H1 (cell line): Measurements from ENCODE around the gene DBNDD1. TPM values are rescaled to one million over a fixed set of nuclear protein-coding genes. Genes with fewer than 3 reads are reported as not detected.

ENCODE experiments used
- CTCF ChIP-seq, 3 experiments: IDR thresholded peaks; 1 replicate in 2 of 3; 2 replicates in 1 of 3; pipeline versions ENCODE4 v1.5.1 to v1.6.1; 2011; ENCODE audit warnings: low read length in 3 of 3, mild to moderate bottlenecking in 3 of 3, inconsistent platforms in 2 of 3, low read depth in 1 of 3, moderate library complexity in 1 of 3; ENCODE audit not compliant: insufficient read depth in 1 of 3; ENCODE audit errors: control extremely low read depth in 1 of 3
- SAP30 ChIP-seq: fragments of 300-600 bp; sonication (generic); IDR thresholded peaks from 2 replicates; pipeline ENCODE4 v1.7.1; 2012; ENCODE audit warnings: low read length, moderate library complexity, mild to moderate bottlenecking, inconsistent platforms; ENCODE audit not compliant: insufficient read depth, insufficient replicate concordance
- SP1 ChIP-seq: IDR thresholded peaks from 2 replicates; pipeline ENCODE4 v1.6.1; 2011; ENCODE audit warnings: low read depth, low read length
- SP2 ChIP-seq: IDR thresholded peaks from 2 replicates; pipeline ENCODE4 v1.6.1; 2012; ENCODE audit warnings: mild to moderate bottlenecking, low read length, inconsistent platforms
- SUZ12 ChIP-seq: fragments of 200-600 bp; sonication (generic); IDR thresholded peaks from 2 replicates; pipeline ENCODE4 v1.6.1; 2012; ENCODE audit warnings: mild to moderate bottlenecking, inconsistent platforms, low read length, moderate library complexity, mixed read lengths
- ZNF274 ChIP-seq: IDR thresholded peaks from 2 replicates; pipeline ENCODE4 v1.7.0; 2012; ENCODE audit warnings: low read length, borderline replicate concordance; ENCODE audit errors: extremely low read depth
- polyA plus RNA-seq, 7 experiments: library from polyadenylated mRNA; depleted of rRNA in 3 of 7; stranded (reverse) in 5 of 7; unstranded in 2 of 7; fragments of >200 nt in 5 of 7; fragments of 200-250 nt in 2 of 7; gene quantifications; 1 replicate in 5 of 7; 2 replicates in 1 of 7; 4 replicates in 1 of 7; pipeline versions ENCODE4 v1.2.1 to v1.2.3, GENCODE V29; 2011 to 2013; ENCODE audit warnings: missing spikeins in 2 of 7, mixed read lengths in 2 of 7
- total RNA-seq: library from RNA; stranded (reverse); fragmentation: NEBNext Ultra II Directional; extraction: Animal tissue kit (Norgen Biotek cat#: 25700); gene quantifications from 2 replicates; pipeline ENCODE4 v1.2.1, GENCODE V29; 2021
- TF ChIP-seq, protein P1 (sequence below): IDR thresholded peaks from 2 replicates; pipeline ENCODE4 v1.6.1; 2012; ENCODE audit warnings: low read length, inconsistent platforms

DBNDD1 gene
- total and polyA plus RNA-seq, 2 of the 8 experiments (the other 6 are each of a cell fraction or from before 2014, with no cell fraction given) = 69.9 to 92.6 TPM

GRCh38 chr16:90010676-90011507 is 8.4 kb downstream of the DBNDD1 start (continued):
- TF ChIP-seq CTCF (IDR thresholded peaks at IDR 0.05; ENCODE audit: control extremely low read depth in 1 of 3, insufficient read depth in 1 of 3, low read depth in 1 of 3, low read length in 3 of 3) = no peak
- TF ChIP-seq, protein P1, sequence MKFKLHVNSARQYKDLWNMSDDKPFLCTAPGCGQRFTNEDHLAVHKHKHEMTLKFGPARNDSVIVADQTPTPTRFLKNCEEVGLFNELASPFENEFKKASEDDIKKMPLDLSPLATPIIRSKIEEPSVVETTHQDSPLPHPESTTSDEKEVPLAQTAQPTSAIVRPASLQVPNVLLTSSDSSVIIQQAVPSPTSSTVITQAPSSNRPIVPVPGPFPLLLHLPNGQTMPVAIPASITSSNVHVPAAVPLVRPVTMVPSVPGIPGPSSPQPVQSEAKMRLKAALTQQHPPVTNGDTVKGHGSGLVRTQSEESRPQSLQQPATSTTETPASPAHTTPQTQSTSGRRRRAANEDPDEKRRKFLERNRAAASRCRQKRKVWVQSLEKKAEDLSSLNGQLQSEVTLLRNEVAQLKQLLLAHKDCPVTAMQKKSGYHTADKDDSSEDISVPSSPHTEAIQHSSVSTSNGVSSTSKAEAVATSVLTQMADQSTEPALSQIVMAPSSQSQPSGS = no peak
- TF ChIP-seq ZNF274 = no peak
- no peak for TF ChIP-seq SAP30
- TF ChIP-seq SUZ12 = no peak
- no peak for TF ChIP-seq SP1
- no peak for TF ChIP-seq SP2
